Progenitor cell of endocrine pancreas (in vitro differentiated cells): Measurements from ENCODE around the gene C19orf25. TPM values are rescaled to one million over a fixed set of nuclear protein-coding genes. Genes with fewer than 3 reads are reported as not detected.
A peak's percentile ranks its signal among the peaks of the same experiment; 100 is the strongest.

Experiments
- DNase-seq: peaks from one replicate; pipeline ENCODE4 v3.0.0; 2021; ENCODE audit warnings: low spot score; ENCODE audit not compliant: unreplicated experiment
- H3K27ac Mint-ChIP-seq: 2 replicates; pipeline ENCODE4 v1.8.0; 2021; ENCODE audit warnings: mild to moderate bottlenecking, moderate library complexity, mixed read lengths
- H3K27me3 Mint-ChIP-seq: 2 replicates; pipeline ENCODE4 v1.8.0; 2021; ENCODE audit warnings: mixed read lengths
- H3K36me3 Mint-ChIP-seq: 2 replicates; pipeline ENCODE4 v1.8.0; 2022; ENCODE audit warnings: mixed read lengths; ENCODE audit not compliant: insufficient read depth
- H3K4me1 Mint-ChIP-seq: 2 replicates; pipeline ENCODE4 v1.8.0; 2021; ENCODE audit warnings: low read depth, mixed read lengths
- H3K4me3 Mint-ChIP-seq: 2 replicates; pipeline ENCODE4 v1.8.0; 2021; ENCODE audit warnings: low read depth, mild to moderate bottlenecking, moderate library complexity, mixed read lengths
- H3K9me3 Mint-ChIP-seq: 2 replicates; pipeline ENCODE4 v1.8.0; 2021; ENCODE audit warnings: low read depth, mixed read lengths
- total RNA-seq: library from RNA; stranded (reverse); gene quantifications from 2 replicates; pipeline ENCODE4 v1.2.1, GENCODE V29; 2021
- TF ChIP-seq, protein P1 (sequence below): fragments of 200-600 bp; sonication (generic); IDR thresholded peaks from one replicate; pipeline ENCODE4 v1.5.0; 2021; ENCODE audit warnings: antibody characterized with exemption, mild to moderate bottlenecking; ENCODE audit not compliant: unreplicated experiment

The C19orf25 gene
- total RNA-seq, 1 donor from 2014 or later, result 31.3 TPM

DNA sequence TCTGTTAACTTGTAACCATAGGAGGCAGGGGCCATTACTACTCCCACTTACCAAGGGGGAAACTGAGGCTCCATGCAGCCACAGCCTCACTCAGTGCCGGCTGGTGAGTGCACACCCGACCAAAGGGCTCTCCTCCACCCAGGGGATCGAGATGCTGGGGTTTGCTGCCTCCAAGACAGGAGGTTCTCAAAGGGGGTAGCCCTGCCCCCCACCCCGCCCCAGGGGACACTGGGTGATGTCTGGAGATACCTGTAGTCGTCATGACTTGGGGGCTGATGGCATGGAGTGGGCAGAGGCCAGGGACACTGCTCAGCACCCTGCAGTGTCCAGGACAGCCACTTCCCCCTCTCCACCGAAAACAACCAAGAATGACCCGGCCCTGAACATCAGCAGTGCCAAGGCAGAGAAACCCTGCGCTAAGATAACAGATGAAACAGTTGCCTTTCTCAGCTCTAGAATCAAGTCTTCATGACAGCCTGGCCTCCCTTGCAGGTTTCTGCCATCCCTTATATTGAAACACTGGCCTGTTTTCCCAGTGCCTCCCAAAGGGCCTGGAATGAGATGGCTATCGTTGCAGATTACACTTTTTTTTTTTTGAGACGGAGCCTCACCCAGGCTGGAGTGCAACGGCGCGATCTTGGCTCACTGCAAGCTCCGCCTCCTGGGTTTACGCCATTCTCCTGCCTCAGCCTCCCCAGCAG is 15.2 kb upstream of the C19orf25 start:
- Mint-ChIP-seq H3K9me3 (no peaks in the 10 kb centered on the region), H3K4me3 (no peak overlapping the region), H3K36me3 (no peaks in the 10 kb centered on the region), H3K27me3 (peaks cover 7% of the 10 kb centered on the region), H3K27ac (no peak overlapping the region), H3K4me1 (peaks cover 19% of the 10 kb centered on the region)
- TF ChIP-seq, protein P1, sequence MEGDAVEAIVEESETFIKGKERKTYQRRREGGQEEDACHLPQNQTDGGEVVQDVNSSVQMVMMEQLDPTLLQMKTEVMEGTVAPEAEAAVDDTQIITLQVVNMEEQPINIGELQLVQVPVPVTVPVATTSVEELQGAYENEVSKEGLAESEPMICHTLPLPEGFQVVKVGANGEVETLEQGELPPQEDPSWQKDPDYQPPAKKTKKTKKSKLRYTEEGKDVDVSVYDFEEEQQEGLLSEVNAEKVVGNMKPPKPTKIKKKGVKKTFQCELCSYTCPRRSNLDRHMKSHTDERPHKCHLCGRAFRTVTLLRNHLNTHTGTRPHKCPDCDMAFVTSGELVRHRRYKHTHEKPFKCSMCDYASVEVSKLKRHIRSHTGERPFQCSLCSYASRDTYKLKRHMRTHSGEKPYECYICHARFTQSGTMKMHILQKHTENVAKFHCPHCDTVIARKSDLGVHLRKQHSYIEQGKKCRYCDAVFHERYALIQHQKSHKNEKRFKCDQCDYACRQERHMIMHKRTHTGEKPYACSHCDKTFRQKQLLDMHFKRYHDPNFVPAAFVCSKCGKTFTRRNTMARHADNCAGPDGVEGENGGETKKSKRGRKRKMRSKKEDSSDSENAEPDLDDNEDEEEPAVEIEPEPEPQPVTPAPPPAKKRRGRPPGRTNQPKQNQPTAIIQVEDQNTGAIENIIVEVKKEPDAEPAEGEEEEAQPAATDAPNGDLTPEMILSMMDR, result no peak
- DNase-seq, result no peak

DNA sequence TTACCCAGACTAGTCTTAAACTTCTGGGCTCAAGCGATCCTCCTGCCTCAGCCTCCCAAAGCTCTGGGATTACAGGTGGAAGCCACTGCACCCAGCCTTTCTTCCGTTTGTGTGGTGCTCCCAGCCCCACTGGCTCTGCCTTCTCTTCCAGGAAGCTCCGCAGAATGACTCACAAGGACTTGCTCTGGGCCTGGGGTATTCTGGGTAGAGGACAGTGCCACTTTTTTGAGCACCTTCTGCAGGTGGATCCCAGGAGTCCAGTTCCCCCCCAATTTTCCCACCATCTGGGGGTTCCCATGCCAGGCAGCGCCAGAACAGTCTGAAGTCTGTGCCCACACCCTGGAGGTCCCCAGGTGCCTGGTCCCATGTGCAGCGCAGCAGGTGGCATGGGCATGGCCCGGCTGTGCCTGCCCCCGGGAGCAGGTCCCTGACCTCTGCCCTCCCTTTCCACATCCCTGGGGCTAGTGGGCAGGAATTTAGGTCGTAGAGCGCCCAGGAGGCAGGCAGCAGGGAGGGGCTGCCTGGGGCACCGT is 13.5 kb upstream of the C19orf25 start:
- Mint-ChIP-seq H3K27me3 (peaks cover 7% of the 10 kb centered on the region), H3K4me3 (peak overlapping the region; percentile 41), H3K4me1 (peaks cover 17% of the 10 kb centered on the region), H3K9me3 (no peaks in the 10 kb centered on the region), H3K27ac (no peak overlapping the region), H3K36me3 (no peaks in the 10 kb centered on the region)
- DNase-seq, result no peak
- TF ChIP-seq, protein P1, result no peak

- Mint-ChIP-seq H3K9me3 (no peaks in the 10 kb centered on the region), H3K4me3 (peak overlapping the region; percentile 72), H3K4me1 (peaks cover 17% of the 10 kb centered on the region), H3K27ac (no peak overlapping the region), H3K36me3 (no peaks in the 10 kb centered on the region), H3K27me3 (peaks cover 7% of the 10 kb centered on the region)
- no peak for DNase-seq
- TF ChIP-seq, protein P1, result no peak
These were observed 12.8 kb upstream of the C19orf25 start for GRCh38 chr19:1491849-1492170.

DNA sequence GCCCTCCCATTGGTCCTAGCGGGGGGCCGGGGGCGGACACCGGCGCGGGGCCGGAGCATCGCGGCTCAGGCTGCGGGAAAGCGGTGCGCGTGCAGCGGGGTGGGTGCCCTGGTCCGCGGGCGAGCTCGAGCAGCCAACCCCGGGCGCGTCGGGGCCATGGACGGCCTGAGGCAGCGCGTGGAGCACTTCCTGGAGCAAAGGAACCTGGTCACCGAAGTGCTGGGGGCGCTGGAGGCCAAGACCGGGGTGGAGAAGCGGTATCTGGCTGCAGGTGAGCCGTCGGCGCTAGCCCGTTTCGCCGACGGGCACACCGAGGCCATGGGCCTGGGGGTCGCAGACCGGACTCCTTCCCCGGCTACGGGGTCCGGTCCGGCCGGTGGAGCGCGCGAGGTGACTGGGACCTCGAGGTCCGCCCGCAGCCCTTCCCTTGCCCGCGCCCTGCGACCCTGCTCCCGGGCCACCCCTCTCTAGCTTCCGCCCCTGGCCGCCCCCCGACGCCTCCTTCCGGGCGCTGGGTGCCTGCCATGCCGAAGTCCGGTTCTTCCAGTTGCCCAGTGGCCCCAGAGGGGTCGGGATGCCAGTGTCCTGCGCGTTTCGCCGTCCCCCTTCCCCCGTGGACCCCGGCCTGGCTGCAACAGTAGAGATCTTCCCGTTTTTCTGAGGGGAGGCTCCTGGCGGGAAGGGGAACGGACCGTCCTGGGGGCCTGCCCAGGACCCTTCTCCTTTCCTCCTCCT is 12.3 kb upstream of the C19orf25 start, which contains the start of gene REEP6:
Gene REEP6 (plus strand): TSS at position 68 of the 735 bp plus-strand sequence. CDS start 89 bp downstream, at position 157.
- peak within 1 kb of the TSS; percentile 82 for H3K4me3 Mint-ChIP-seq
- TF ChIP-seq, protein P1, result peak; percentile 12
- no peaks in the 10 kb centered on the region for H3K9me3 Mint-ChIP-seq
- H3K27ac Mint-ChIP-seq, result peak within 1 kb of the TSS; percentile 97
- H3K27me3 Mint-ChIP-seq, result peaks cover 7% of the 10 kb centered on the region
- DNase-seq, result no peak
- no peaks in the 10 kb centered on the region for H3K36me3 Mint-ChIP-seq
- peaks cover 13% of the 10 kb centered on the region for H3K4me1 Mint-ChIP-seq

- DNase-seq, result peak; percentile 96
- H3K27ac Mint-ChIP-seq, result peak within 1 kb of the TSS; percentile 97
- H3K27me3 Mint-ChIP-seq, result peaks cover 7% of the 10 kb centered on the region
- peaks cover 13% of the 10 kb centered on the region for H3K4me1 Mint-ChIP-seq
- no peaks in the 10 kb centered on the region for H3K9me3 Mint-ChIP-seq
- TF ChIP-seq, protein P1, result no peak
- H3K36me3 Mint-ChIP-seq, result no peaks in the 10 kb centered on the region
- H3K4me3 Mint-ChIP-seq, result peak within 1 kb of the TSS; percentile 82
These were observed 11.5 kb upstream of the C19orf25 start, which contains the start of gene PCSK4 for GRCh38 chr19:1490311-1491113. Gene PCSK4, minus strand, starts transcription at chr19:1490350. Its CDS starts 4 bp downstream, at chr19:1490346.
